GM21526 (cell line): ENCODE results near the gene PDE4D.

ENCODE experiments used
- ATAC-seq: cut with Tn5 transposase; IDR thresholded peaks from one replicate; pipeline ENCODE4 v1.9.1; 2021; ENCODE audit warnings: moderate library complexity; ENCODE audit not compliant: unreplicated experiment, low FRiP score

Gene PDE4D

GRCh38 chr5:59354274-59354673 is 539.3 kb downstream of the PDE4D start:
- no peak for ATAC-seq

- no peak for ATAC-seq
Observed at GRCh38 chr5:59351076-59351794, 542.3 kb downstream of the PDE4D start.

GRCh38 chr5:59348189-59348588 is 545.3 kb downstream of the PDE4D start:
- no peak for ATAC-seq

- no peak for ATAC-seq
Observed at GRCh38 chr5:59346982-59347381, 546.5 kb downstream of the PDE4D start.

GRCh38 chr5:59346514-59346913 is 547.0 kb downstream of the PDE4D start:
- ATAC-seq = no peak

- ATAC-seq = no peak
Observed at GRCh38 chr5:59342181-59342580, 551.3 kb downstream of the PDE4D start.

GRCh38 chr5:59341760-59342159 is 551.8 kb downstream of the PDE4D start:
- ATAC-seq = no peak

- ATAC-seq = no peak
Observed at GRCh38 chr5:59341155-59341554, 552.4 kb downstream of the PDE4D start.

- no peak for ATAC-seq
Observed at GRCh38 chr5:59340637-59341036, 552.9 kb downstream of the PDE4D start.

- ATAC-seq = no peak
Observed at GRCh38 chr5:59337240-59337639, 556.3 kb downstream of the PDE4D start.

- ATAC-seq = no peak
Observed at GRCh38 chr5:59335544-59335943, 558.0 kb downstream of the PDE4D start.

- ATAC-seq = no peak
Observed at GRCh38 chr5:59333416-59333815, 560.1 kb downstream of the PDE4D start.

GRCh38 chr5:59332236-59332973 is 561.1 kb downstream of the PDE4D start:
- no peak for ATAC-seq

GRCh38 chr5:59330680-59331079 is 562.8 kb downstream of the PDE4D start:
- ATAC-seq = no peak

- no peak for ATAC-seq
Observed at GRCh38 chr5:59328709-59329296, 564.7 kb downstream of the PDE4D start.

GRCh38 chr5:59327191-59327980 is 566.1 kb downstream of the PDE4D start:
- ATAC-seq = no peak

GRCh38 chr5:59326596-59326995 is 566.9 kb downstream of the PDE4D start:
- ATAC-seq = no peak

- ATAC-seq = no peak
Observed at GRCh38 chr5:59325070-59325469, 568.5 kb downstream of the PDE4D start.

GRCh38 chr5:59322894-59323293 is 570.6 kb downstream of the PDE4D start:
- no peak for ATAC-seq

- no peak for ATAC-seq
Observed at GRCh38 chr5:59322058-59322457, 571.5 kb downstream of the PDE4D start.

- ATAC-seq = no peak
Observed at GRCh38 chr5:59321642-59322041, 571.9 kb downstream of the PDE4D start.
